Mammary epithelial cell (primary cell): Measurements from ENCODE around the gene GSG1L.

Experiments used
- EZH2 ChIP-seq: IDR thresholded peaks from 2 replicates; pipeline ENCODE4 v1.6.1; 2012; ENCODE audit warnings: low read length, inconsistent platforms, borderline replicate concordance
- TF ChIP-seq, protein P1 (sequence below), 2 donors: IDR thresholded peaks in 1 of 2; conservative IDR thresholded peaks in 1 of 2; 2 replicates each; pipeline ENCODE4 v1.5.1; 2011 to 2012; ENCODE audit warnings: inconsistent platforms in 2 of 2, low read length in 2 of 2, mild to moderate bottlenecking in 2 of 2, control low read depth in 1 of 2, low read depth in 1 of 2; ENCODE audit not compliant: insufficient read depth in 1 of 2; ENCODE audit errors: extremely low read depth in 1 of 2

DNA sequence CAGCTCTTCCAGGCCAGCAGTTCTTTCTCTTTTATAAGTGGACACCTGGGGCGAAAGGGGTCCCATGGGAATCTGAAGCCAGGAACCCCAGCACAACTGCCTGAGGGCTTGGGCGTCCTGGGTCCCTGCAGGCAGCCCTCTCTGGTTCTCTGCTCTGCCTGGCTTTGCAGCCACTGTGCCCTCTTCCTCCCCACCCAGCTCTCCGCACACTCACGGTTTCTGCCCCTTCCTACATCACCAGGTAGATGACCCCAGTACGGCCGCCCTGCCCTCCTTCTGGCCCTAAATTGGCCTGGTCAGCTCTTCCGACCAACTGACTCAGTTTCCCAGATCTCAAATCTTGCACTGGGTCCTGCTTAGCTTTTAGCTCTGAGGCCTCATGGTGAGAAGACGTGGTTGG is 288.3 kb downstream of the GSG1L start:
- TF ChIP-seq, protein P1, sequence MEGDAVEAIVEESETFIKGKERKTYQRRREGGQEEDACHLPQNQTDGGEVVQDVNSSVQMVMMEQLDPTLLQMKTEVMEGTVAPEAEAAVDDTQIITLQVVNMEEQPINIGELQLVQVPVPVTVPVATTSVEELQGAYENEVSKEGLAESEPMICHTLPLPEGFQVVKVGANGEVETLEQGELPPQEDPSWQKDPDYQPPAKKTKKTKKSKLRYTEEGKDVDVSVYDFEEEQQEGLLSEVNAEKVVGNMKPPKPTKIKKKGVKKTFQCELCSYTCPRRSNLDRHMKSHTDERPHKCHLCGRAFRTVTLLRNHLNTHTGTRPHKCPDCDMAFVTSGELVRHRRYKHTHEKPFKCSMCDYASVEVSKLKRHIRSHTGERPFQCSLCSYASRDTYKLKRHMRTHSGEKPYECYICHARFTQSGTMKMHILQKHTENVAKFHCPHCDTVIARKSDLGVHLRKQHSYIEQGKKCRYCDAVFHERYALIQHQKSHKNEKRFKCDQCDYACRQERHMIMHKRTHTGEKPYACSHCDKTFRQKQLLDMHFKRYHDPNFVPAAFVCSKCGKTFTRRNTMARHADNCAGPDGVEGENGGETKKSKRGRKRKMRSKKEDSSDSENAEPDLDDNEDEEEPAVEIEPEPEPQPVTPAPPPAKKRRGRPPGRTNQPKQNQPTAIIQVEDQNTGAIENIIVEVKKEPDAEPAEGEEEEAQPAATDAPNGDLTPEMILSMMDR (conservative IDR thresholded peaks at IDR 0.05 in 1 of 2, IDR thresholded peaks at IDR 0.05 in 1 of 2; ENCODE audit: extremely low read depth in 1 of 2, insufficient read depth in 1 of 2, low read depth in 1 of 2, low read length in 2 of 2), result no peak
- TF ChIP-seq EZH2, result no peak
